H4 (cell line): ENCODE measurements around the gene TUT4. TPM values are rescaled to one million over a fixed set of nuclear protein-coding genes. Genes with fewer than 3 reads are reported as not detected.
A peak's percentile ranks its signal among the peaks of the same experiment; 100 is the strongest.
"Not testable (repeated sequence)": the region's sequence is repeated elsewhere in the genome, so short reads cannot be mapped to it uniquely, and the experiment has no call there.

Source experiments
- DNase-seq: peaks from one replicate; pipeline ENCODE4 v3.0.0-alpha.2; 2015; ENCODE audit warnings: low spot score
- total RNA-seq: library from RNA; depleted of rRNA; stranded (reverse); fragments of >200 nt; shearing (Covaris generic); gene quantifications from 2 replicates; pipeline ENCODE4 v1.2.3, GENCODE V29; 2014; rRNA removed

Gene TUT4, protein sequence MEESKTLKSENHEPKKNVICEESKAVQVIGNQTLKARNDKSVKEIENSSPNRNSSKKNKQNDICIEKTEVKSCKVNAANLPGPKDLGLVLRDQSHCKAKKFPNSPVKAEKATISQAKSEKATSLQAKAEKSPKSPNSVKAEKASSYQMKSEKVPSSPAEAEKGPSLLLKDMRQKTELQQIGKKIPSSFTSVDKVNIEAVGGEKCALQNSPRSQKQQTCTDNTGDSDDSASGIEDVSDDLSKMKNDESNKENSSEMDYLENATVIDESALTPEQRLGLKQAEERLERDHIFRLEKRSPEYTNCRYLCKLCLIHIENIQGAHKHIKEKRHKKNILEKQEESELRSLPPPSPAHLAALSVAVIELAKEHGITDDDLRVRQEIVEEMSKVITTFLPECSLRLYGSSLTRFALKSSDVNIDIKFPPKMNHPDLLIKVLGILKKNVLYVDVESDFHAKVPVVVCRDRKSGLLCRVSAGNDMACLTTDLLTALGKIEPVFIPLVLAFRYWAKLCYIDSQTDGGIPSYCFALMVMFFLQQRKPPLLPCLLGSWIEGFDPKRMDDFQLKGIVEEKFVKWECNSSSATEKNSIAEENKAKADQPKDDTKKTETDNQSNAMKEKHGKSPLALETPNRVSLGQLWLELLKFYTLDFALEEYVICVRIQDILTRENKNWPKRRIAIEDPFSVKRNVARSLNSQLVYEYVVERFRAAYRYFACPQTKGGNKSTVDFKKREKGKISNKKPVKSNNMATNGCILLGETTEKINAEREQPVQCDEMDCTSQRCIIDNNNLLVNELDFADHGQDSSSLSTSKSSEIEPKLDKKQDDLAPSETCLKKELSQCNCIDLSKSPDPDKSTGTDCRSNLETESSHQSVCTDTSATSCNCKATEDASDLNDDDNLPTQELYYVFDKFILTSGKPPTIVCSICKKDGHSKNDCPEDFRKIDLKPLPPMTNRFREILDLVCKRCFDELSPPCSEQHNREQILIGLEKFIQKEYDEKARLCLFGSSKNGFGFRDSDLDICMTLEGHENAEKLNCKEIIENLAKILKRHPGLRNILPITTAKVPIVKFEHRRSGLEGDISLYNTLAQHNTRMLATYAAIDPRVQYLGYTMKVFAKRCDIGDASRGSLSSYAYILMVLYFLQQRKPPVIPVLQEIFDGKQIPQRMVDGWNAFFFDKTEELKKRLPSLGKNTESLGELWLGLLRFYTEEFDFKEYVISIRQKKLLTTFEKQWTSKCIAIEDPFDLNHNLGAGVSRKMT (N-terminal part only)
- 16.4 and 25.3 TPM in 2 replicates for total RNA-seq

DNA sequence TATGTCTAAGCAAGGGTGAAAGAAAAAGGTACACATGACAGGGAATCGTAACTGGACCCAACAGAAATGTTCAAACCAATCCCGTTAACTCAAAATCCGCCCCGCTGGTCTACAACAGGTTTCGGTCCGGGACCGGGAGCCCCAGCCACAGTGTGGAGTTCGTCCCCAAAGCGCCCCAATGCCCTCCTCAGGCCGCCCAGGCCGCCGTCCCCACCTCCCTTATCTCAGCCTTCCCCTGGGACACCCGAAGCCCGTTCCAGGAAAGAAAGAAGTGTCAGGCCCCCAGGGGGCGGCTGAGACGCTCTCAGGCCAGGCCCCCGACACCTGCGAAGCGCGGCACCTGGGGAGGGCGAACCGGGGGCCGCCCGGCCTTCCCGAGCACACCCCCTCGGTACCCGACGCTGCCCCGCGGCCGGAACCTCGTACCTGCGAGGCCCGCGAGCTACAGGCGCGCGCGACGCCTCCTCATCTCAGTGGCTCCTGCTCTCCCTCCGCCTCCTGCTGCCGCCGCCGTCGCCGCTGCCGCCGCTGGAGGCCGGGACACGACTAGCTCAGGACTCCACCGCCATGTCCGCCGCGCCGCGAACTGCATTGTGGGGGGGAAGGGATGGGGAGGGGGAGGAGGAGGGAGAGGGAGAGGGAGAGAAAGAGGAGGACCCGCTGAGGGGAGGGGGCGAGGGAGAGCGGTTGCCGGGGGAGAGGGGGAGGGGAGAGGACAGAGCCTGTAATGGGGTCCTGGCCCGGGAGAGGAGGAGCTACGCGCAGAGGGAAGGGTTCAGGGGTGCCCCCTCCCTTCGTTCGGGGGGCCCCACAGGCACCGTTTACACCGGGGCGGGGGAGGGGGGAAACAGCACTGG, at the start of gene TUT4:
TSS of gene TUT4 (minus strand) at position 588 of the 857 bp plus-strand sequence. CDS start 26,812 bp downstream, outside the sequence.
- DNase-seq = peak; percentile 74

DNA sequence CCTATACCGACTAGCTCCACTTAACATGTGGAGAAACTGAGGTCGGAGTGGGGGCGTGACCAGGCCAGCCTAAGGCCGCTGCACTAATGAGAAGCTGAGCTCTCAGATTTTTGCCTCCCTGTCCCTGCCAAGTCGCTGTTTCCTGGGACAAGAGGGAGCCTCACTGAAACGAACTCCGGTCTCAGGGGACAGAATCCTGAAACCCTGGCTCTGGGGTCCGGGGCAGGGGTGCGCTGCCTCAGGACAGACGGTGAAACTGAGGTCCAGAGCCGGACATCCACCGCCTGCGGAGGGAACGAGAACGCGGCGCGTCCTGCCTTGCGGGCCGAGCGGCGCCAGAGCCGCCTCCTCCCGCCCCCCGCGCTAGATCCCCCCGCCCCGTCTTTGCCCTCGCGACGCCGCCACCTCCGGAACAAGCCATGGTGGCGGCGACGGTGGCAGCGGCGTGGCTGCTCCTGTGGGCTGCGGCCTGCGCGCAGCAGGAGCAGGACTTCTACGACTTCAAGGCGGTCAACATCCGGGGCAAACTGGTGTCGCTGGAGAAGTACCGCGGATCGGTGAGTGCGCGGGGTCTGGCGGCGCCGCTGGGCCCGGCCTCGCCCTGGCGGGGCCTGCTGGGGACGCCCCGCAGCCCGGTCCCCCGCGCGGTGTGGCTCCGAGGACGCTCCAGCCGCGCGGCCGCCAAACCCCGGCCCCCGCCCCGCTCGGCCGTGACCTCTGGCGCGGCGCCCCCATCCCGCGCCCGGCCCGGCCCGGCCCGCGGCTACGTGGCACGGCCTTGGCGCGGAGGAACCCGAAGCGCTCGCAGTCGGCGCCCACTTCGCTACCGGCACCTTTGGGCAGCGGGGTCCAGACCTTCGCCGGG, 49.3 kb upstream of the TUT4 start, which contains the start of gene GPX7:
TSS of gene GPX7 (plus strand) at position 381 of the 865 bp plus-strand sequence. CDS start at position 420, 39 bp downstream.
- DNase-seq = no peak

DNA sequence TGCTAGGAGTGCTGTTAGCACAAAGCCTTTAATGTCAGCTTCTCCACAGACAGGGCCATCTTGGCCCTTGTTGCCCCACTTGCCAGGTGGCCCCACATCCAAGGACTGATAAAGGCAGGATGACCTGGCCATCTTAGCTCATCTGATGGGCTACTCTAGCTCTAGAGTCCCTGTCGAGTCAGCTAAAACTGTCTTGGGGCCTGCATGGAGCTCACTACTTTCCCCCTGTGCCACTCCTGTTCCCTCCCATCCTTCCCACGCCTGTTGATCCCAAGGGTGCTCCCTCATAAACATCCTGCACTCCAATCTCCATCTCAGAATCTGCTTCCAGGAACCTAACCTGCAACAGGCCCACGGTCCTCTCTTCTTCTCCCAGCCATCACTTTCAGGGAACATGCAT, 48.6 kb upstream of the TUT4 start:
- no peak for DNase-seq

DNA sequence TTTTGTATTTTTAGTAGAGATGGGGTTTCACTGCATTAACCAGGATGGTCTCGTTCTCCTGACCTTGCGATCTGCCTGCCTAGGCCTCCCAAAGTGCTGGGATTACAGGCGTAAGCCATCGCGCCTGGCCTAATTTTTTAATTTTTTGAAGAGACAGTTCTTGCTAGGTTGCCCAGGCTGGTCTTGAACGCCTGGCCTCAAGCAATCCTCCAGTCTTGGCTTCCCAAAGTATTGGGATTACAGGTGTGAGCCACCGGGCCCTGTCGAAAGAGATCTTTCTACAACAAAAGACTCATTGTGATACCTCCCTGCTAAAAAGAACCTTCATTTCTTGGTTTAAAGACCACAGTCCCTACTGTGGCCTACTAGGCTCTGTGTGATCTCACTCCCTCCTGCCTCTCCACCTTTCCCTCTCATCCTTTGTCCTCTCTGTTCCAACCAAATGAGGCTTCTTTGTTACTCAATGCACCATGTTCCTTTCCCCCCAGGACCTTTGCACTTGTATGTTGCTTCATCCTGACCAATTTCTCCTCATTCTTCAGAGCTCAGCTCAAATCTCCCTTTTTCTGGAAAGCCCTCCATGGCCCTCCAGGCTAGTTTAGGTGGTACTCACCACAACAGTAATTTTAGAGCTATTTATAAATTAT, 47.8 kb upstream of the TUT4 start:
- no peak for DNase-seq

DNA sequence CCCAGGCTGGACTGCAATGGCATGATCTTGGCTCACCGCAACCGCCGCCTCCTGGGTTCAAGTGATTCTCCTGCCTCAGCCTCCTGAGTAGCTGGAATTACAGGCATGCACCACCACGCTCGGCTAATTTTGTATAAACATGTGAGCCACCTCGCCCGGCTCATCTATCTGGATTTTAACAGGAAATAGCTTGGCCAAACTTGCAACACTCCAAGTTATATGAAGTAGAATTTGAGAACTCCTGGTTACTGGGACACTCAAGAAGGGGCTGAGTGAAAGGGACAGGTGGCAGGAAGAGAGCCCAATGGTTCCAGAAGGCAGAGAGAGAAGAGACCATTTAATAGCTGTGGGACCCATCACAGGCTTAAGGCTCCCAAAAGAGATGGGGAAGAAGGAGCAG, 46.3 kb upstream of the TUT4 start:
- DNase-seq = no peak

DNA sequence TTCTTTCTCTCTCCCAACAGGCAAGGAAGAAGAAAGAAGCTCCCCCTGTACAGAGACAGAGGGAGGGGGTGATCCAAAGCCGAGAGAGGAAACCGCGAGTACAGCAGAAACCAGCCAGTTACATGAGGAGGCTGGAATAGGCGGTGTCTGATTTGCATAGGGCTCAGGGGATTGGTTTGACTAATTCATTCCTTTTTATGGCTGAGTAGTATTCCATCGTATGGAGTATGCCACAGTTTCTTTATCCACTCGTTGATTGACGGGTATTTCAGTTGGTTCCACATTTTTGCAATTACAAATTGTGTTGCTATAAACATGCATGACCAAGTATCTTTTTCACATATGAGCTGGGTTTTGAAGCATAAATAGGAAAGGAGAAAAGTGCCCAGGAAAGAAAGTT, 45.8 kb upstream of the TUT4 start:
- no peak for DNase-seq

DNA sequence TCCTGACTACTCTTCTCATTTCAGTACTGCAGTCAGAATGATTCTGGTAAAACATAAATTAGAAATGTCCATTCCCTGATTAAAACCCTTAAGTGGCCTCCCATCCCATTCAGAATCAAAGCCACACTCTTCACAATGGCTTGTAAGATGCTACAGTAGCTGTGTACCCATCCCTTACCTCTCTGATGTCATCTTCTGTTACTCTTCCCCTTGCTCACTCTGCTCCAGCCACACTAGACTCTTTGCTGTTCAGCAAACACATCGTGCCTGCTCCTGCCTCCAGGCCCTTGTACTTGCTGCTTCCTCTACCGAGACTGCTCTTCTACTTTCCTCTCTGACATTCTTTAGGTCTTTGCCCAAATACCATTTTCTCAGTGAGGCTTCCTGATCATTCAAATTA, 45.0 kb upstream of the TUT4 start:
- DNase-seq = no peak

DNA sequence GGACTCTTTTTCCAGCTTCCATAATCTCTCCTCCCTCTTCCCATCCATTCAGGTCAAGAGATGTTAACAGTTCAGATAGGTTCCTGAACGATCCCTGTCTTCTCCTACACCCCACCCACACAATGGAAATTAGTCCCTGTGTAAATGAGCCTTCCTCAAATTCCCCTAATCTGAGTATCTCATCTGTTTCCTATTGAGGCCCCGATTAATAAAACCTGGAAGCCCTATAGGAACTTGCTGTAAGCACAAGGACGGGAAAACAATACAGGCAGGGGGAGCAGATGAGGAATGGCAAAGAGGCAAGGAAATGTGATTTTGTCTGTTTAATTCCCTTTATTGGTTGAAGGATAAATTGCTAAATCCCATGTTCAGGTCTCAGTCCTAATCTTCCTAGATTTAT, 42.2 kb upstream of the TUT4 start:
- DNase-seq = no peak

DNA sequence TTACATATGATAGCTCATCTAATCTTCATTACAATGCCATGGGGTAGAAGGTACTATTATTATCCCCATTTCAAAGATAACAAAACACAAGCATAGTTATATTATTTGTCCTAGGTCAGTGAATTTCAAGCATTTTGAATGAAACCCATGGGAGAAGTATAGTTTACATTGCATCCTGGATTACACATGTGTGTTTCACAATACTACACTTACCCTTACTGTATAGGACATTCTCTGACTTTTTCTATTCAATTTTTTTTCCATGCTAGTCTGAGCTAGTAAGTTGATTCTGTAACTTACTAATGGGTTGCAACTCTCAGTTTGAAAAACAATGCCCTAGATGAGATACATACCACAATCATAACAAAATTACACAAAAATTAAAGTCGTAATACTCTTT, 40.6 kb upstream of the TUT4 start:
- no peak for DNase-seq

DNA sequence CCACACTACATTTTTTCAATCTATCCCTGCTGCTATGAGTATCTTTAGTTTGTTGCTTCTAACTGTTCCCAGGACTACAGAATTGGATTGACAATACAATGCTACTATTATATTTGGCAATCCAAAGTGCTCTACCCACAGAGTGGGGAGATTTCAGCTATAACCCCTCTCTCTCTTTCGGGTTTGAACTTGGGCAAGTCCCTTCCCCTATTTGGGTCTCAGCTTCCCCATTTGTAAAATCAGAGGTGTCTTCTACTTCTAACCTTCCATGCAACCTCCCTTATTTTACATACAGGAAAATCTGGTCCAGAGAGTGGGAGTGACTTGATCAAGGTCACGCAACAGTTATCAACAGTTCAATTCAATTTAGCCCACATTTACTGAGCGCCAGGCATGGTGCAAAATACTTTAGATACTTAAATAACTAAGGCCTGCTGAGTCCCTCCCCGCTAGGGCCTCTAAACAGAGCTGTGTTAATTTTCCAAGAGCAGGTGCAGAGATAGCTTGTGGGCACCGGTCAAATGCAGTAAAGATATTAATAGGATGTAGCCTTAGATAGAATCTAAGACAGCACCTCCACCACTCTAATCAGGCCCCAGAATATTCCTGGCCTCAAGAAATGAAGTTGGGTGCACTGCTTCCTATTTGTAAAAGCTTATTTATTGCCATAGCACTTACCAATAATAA, 39.9 kb upstream of the TUT4 start:
- no peak for DNase-seq

DNA sequence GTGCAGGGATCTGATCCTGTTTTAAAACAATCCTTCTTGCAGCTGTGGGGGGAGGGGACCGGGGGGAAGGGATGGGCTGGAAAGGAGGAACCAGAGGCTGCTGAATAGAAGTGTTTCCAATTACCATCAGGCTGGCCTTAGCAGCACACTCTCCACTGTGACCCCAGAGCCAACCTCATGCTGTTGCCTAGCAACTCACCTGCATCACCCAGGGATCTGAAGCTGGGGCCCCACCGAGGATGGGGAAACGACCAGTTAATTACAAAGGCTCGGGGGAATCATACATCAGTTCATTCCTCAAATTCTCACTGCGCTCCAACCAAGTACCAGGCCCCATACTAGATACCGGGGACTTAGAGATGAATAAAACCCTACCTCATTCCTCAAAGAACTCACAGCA, 37.4 kb upstream of the TUT4 start:
- no peak for DNase-seq

DNA sequence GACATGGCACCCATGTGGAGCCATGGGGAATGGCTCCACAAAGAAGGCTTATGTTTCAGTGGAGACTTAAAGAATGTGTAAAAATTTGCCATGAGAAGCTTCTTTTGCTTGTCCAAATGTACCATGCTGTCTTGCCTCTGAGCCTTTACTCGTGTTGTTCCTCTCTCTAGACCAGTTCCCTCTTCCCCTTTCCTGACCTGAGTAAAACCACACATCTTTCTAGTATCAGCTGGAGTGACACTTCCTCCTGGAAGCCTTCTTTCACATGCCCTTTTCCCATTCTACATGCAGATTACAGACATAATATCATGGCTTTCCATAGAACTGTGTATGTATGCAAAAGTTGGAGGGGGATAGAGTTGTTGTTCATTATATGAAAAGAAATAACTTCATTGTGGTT, 35.6 kb upstream of the TUT4 start:
- DNase-seq = no peak

DNA sequence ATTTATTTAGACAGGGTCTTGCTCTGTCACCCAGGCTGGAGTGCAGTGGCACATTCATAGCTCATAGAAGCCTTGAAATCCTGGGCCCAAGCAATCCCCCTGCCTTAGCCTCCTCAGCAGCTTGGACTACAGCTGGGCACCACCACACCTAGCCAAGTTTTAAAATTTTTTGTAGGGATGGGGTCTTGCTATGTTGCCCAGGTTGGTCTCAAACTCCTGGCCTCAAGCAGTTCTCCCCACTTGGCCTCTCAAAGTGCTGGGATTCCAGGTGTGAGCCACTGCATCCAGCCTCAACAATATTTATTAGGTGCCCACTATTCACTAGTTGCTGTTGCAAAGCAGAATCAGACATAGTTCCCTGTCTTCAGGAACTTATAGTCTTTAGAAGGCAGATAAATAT, 35.1 kb upstream of the TUT4 start:
- no peak for DNase-seq

DNA sequence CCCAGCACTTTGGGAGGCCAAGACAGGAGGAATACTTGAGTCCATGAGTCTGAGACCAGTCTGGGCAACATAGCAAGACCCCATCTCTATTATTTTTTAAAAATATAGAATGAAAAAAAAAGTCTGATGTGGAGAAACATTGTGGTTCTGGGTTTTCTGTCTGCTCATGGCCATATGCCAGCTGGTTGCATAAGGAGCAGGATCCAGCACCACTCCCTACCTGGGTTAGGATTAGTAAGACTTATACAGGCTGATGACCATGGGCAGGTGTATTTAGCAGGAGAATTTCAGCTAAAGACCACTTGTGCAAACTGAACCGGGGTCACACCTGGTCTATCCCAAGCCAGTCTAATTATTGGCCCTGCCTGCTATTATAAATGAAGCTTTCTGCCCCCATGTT, 32.6 kb upstream of the TUT4 start:
- no peak for DNase-seq

DNA sequence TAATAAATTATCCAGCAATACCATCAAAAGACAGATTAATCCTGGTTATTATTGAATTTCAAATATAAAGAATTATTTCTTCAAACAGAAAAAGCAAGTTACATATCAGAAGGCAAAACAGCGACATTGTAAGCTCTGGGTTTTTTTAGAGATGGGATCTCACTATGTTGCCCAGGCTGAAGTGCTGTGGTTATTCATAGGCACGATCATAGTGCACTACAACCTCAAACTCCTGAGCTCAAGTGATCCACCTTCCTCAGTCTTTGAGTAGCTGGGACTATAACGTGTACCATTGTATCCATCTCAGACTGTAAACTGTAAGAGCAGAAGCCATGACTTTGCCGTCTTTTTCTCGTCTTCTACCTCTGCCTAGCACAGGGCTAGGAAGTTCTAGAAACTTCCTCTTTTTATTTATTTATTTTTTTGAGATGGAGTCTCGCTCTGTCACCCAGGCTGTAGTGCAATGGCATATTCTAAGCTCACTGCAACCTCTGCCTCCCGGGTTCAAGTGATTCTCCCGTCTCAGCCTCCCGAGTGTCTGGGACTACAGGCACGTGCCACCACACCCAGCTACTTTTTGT, 29.3 kb upstream of the TUT4 start:
- DNase-seq = no peak

DNA sequence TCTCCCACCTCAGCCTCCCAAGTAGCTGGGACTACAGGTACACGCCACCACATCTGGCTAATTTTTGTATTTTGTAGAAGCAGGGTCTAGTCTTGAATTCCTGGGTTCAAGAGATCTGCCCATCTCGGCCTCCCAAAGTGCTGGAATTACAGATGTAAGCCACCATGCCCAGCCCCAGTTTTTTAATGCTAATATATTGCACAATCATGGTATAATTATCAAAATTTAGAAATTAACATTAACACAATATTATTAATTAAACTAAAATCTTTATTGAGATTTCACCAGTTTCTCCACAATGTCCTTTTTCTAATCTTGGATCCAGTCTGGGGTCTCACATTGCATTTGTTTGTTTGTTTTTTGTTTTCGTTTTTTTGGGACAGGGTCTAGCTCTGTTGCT, 27.4 kb upstream of the TUT4 start:
- DNase-seq = no peak

DNA sequence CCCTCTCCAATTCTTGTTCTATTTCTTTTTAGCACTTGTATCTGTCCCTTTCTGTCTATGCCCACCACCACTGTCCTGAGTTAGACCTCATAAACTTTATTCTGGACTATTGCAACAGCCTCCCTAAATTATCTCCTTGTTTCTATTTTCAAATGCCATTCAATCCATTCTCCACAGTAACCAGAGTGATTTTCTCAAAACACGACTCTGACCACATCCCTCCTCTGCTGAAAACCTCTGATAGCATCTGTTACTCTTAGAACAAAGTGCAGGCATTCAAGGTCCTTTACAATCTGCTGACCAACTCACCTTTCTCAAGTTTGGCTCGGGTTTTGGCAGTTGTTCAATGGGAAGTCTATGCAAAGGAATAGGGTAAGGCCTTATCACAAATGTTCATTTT, 26.5 kb upstream of the TUT4 start:
- DNase-seq = no peak

DNA sequence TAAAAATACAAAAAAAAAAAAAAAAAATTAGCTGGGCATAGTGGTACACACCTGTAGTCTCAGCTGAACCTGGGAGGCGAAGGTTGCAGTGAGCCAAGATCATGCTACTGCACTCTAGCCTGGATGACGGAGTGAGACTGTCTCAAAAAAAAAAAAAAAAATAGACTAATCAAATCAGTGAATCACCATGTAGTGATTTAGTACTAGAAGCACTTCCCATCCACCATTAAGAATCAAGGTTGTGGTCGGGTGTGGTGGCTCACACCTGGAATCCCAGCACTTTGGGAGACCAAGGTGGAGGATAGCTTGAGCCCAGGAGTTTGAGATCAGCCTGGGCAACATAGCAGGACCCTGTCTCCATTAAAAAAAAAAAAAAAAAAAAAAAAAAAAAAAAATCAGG, 25.2 kb upstream of the TUT4 start:
- DNase-seq = not testable (repeated sequence)

DNA sequence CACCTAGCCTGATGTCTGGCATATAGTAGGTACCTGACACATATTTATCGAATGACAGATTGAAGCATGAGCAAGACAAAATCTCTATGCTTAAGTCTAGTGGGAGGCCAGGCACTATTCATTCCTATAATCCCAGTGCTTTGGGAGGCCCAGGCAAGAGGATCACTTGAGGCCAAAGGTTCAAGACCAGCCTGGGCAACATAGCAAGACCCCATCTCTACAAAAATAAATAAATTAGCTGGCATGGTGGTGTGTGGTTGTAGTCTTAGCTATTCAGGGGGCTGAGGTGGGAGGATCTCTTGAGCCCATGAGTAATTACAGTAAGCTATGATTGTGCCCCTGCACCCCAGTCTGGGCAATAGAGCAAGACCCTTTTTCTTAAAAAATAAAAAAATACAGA, 23.2 kb upstream of the TUT4 start:
- no peak for DNase-seq
